CD4-positive, CD25-positive, alpha-beta regulatory T cell (primary cell): ENCODE results near the gene ANXA3. TPM values are rescaled to one million over a fixed set of nuclear protein-coding genes. Genes with fewer than 3 reads are reported as not detected.
"Not testable (repeated sequence)": the region's sequence is repeated elsewhere in the genome, so short reads cannot be mapped to it uniquely, and the experiment has no call there.

Source experiments
- ATAC-seq, 2 donors: fragments of 150-1000 bp; cut with Tn5 transposase; one replicate each; pipeline ENCODE4 v1.10.0; 2021; ENCODE audit warnings: low read depth in 2 of 2, moderate number of reproducible peaks in 2 of 2, moderate library complexity in 1 of 2
- DNase-seq, 3 donors: peaks; one replicate each; pipeline versions ENCODE4 v3.0.0 to v3.0.0-alpha.2; 2012 to 2022; ENCODE audit warnings: mixed read lengths in 1 of 3
- H3K27ac ChIP-seq: one replicate; pipeline ENCODE4 v1.7.0; 2013; ENCODE audit warnings: mild to moderate bottlenecking, low read length; ENCODE audit not compliant: insufficient read depth, poor library complexity, severe bottlenecking
- H3K27me3 ChIP-seq: one replicate; pipeline ENCODE4 v1.7.0; 2013; ENCODE audit warnings: low read length; ENCODE audit not compliant: control insufficient read depth, insufficient read depth
- H3K36me3 ChIP-seq: one replicate; pipeline ENCODE4 v1.7.0; 2013; ENCODE audit warnings: mild to moderate bottlenecking, low read length, moderate library complexity; ENCODE audit not compliant: control insufficient read depth, insufficient read depth
- H3K4me1 ChIP-seq: 2 replicates; pipeline ENCODE4 v1.7.0; 2013; ENCODE audit warnings: mild to moderate bottlenecking, low read length; ENCODE audit not compliant: insufficient read depth, control insufficient read depth, poor library complexity, severe bottlenecking
- H3K4me3 ChIP-seq: one replicate; pipeline ENCODE4 v1.7.0; 2013; ENCODE audit warnings: low read depth, mild to moderate bottlenecking, low read length, moderate library complexity
- H3K9me3 ChIP-seq, 2 experiments: 1 replicate in 1 of 2; 2 replicates in 1 of 2; pipeline ENCODE4 v1.7.0; 2013; ENCODE audit warnings: low read length in 2 of 2, mild to moderate bottlenecking in 1 of 2, moderate library complexity in 1 of 2; ENCODE audit not compliant: control insufficient read depth in 2 of 2
- H3K27ac Mint-ChIP-seq, 3 donors: one replicate each; pipeline ENCODE4 v1.8.0; 2020 to 2022; ENCODE audit warnings: mild to moderate bottlenecking in 3 of 3, mixed read lengths in 3 of 3, moderate library complexity in 2 of 3
- H3K27me3 Mint-ChIP-seq: one replicate; pipeline ENCODE4 v1.8.0; 2022; ENCODE audit warnings: mild to moderate bottlenecking, mixed read lengths
- H3K36me3 Mint-ChIP-seq: one replicate; pipeline ENCODE4 v1.8.0; 2020; ENCODE audit warnings: mixed read lengths
- H3K4me1 Mint-ChIP-seq, 4 donors: one replicate each; pipeline ENCODE4 v1.8.0; 2020 to 2022; ENCODE audit warnings: mixed read lengths in 4 of 4, mild to moderate bottlenecking in 1 of 4
- H3K4me3 Mint-ChIP-seq, 4 donors: one replicate each; pipeline ENCODE4 v1.8.0; 2020 to 2022; ENCODE audit warnings: mild to moderate bottlenecking in 4 of 4, mixed read lengths in 4 of 4, moderate library complexity in 3 of 4
- H3K9me3 Mint-ChIP-seq, 7 donors: one replicate each; pipeline ENCODE4 v1.8.0; 2020 to 2022; ENCODE audit warnings: mixed read lengths in 7 of 7, mild to moderate bottlenecking in 3 of 7, moderate library complexity in 2 of 7
- polyA plus RNA-seq, 4 donors: library from polyadenylated mRNA; unstranded; fragments of 300-500 nt; fragmentation: Illumina TruSeq; gene quantifications; one replicate each; pipeline ENCODE4 v1.2.3, GENCODE V29; 2021
- total RNA-seq: library from RNA; stranded (reverse); gene quantifications from one replicate; pipeline ENCODE4 v1.2.3, GENCODE V29; 2022

The ANXA3 gene
- total and polyA plus RNA-seq, 5 donors from 2014 or later = not detected

DNA sequence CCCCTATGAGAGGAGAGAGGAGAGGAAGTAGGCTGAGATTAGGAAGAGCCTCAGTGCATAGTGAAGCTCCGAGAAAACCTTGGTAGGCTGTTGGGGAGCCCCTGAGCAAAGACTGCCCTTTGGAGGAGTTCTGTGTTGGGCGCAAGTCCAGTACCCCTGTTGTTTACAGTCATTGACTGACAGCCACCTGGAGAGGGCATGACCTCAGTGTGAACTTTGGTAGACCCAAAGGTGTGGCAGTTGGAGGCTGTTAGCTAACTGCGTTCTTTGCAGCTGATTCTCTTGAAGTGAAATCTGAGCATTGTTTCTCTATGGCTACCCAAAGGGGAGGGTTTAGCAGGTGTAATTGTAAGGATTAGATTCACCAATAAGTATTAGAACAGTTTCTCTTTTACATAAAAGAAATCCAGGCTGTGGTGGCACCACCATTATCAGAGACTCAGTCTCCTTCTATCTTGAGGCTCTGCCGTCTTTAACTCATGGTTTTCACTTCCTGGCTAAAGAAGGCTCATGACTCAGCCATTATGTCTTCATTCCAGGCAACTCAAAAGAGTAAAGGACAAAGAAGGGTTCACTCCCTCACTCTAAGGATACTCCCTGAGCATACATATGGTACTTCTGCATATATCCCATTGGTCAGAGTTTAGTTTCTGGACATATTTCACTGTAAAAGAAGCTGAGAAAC lies 33.4 kb downstream of the ANXA3 start:
- Mint-ChIP-seq H3K9me3 (peaks cover 0 to 2% (median 0%) of the 10 kb centered on the region in 7 donors), H3K27me3 (peaks cover 34% of the 10 kb centered on the region), H3K4me1 (no peaks in the 10 kb centered on the region), H3K27ac (no peak overlapping the region), H3K4me3 (no peak overlapping the region), H3K36me3 (no peaks in the 10 kb centered on the region)
- H3K36me3 ChIP-seq = no peaks in the 10 kb centered on the region
- H3K4me1 ChIP-seq = no peaks in the 10 kb centered on the region
- ATAC-seq (no peak), DNase-seq (no peak)
- H3K4me3 ChIP-seq = no peak overlapping the region
- H3K27me3 ChIP-seq = no peaks in the 10 kb centered on the region
- no peak overlapping the region for H3K27ac ChIP-seq
- no peaks in the 10 kb centered on the region for H3K9me3 ChIP-seq

DNA sequence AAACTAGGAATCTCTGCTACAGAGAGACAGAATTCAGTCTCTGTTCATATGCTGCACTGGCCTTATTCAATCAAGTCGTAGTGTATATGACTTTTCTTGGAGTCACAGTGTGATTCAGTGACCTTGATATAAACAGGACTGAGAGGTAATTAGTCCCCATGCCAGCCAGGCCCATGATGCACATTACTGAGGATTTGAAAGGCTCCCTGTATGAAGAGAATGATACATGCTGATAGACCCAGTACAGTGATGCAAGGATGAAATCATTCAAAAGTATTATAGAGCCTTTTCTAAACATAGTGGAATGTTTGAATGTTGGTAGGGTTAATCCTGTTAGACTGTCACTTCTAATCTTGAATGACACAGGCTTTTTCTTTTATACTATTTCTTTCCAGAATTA lies 34.1 kb downstream of the ANXA3 start:
- Histone ChIP-seq H3K36me3 (no peaks in the 10 kb centered on the region), H3K4me3 (no peak overlapping the region), H3K4me1 (no peaks in the 10 kb centered on the region), H3K9me3 (no peaks in the 10 kb centered on the region), H3K27ac (no peak overlapping the region), H3K27me3 (no peaks in the 10 kb centered on the region)
- H3K27me3 Mint-ChIP-seq = peaks cover 34% of the 10 kb centered on the region
- ATAC-seq (no peak), DNase-seq (no peak)
- H3K9me3 Mint-ChIP-seq = peaks cover 0 to 2% (median 0%) of the 10 kb centered on the region in 7 donors
- H3K27ac Mint-ChIP-seq = no peak overlapping the region
- H3K36me3 Mint-ChIP-seq = no peaks in the 10 kb centered on the region
- H3K4me3 Mint-ChIP-seq = no peak overlapping the region
- H3K4me1 Mint-ChIP-seq = no peaks in the 10 kb centered on the region

DNA sequence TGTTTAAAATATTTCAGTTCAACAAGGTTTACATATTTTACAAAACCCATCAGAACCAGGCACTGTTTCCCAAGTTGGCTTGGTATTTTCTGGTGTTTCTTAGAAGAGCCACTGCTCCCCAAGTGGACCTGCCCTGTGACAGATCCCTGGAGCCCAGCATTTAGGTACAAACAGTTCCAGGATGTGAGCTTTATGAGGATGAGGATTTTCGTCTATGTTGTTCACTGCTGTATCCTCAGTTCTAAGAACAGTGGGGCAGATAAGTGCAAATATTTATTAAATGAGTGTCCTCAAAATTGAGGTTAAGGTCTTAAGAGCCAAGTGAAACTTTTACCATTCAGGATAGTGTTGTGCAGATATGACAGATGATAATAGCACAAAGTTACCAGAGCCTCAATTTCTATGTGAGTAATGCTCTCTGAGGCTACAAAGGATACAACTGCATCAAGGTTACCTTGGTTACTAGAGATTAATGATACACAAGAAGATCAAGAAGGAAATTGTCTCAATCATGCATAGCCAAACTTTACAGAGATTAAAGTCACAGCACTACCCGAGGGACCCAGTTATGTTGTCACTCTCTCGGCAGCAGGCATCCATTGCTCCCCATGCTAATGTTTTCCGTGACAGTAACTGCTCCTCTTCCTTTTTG lies 37.5 kb downstream of the ANXA3 start:
- Histone ChIP-seq H3K4me3 (no peak overlapping the region), H3K4me1 (no peaks in the 10 kb centered on the region), H3K27me3 (no peaks in the 10 kb centered on the region), H3K27ac (no peak overlapping the region), H3K9me3 (no peaks in the 10 kb centered on the region), H3K36me3 (no peaks in the 10 kb centered on the region)
- Mint-ChIP-seq H3K4me3 (no peak overlapping the region), H3K27me3 (peaks cover 24% of the 10 kb centered on the region), H3K4me1 (no peaks in the 10 kb centered on the region), H3K27ac (peak overlapping the region in 1 of 3 donors; percentile 35), H3K36me3 (no peaks in the 10 kb centered on the region), H3K9me3 (peaks cover 0 to 1% (median 0%) of the 10 kb centered on the region in 7 donors)
- ATAC-seq (no peak), DNase-seq (no peak)

DNA sequence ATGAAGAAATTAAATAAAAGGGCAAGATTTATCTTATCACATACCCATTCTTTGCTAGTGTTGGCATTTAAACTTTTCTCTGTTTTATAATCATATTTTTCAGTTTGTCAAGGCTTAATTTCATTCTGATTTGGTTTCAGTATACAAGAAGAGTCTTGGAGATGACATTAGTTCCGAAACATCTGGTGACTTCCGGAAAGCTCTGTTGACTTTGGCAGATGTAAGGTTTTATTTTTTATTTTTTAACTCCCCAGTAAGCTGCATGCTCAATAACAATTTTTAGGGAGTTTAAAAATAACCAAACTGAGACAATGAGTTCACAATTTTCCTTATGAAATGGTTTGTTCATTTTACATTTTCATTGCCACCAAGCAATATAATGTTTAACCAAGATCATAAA lies 39.8 kb downstream of the ANXA3 start:
- DNase-seq = no peak
- no peak overlapping the region for H3K4me3 Mint-ChIP-seq
- ATAC-seq = no peak
- Histone ChIP-seq H3K9me3 (no peaks in the 10 kb centered on the region), H3K4me1 (no peaks in the 10 kb centered on the region), H3K27me3 (peaks cover 2% of the 10 kb centered on the region), H3K4me3 (no peak overlapping the region), H3K36me3 (no peaks in the 10 kb centered on the region), H3K27ac (no peak overlapping the region)
- peaks cover 0 to 2% (median 0%) of the 10 kb centered on the region in 7 donors for H3K9me3 Mint-ChIP-seq
- H3K27me3 Mint-ChIP-seq = peaks cover 23% of the 10 kb centered on the region
- H3K36me3 Mint-ChIP-seq = no peaks in the 10 kb centered on the region
- no peak overlapping the region for H3K27ac Mint-ChIP-seq
- no peaks in the 10 kb centered on the region for H3K4me1 Mint-ChIP-seq

DNA sequence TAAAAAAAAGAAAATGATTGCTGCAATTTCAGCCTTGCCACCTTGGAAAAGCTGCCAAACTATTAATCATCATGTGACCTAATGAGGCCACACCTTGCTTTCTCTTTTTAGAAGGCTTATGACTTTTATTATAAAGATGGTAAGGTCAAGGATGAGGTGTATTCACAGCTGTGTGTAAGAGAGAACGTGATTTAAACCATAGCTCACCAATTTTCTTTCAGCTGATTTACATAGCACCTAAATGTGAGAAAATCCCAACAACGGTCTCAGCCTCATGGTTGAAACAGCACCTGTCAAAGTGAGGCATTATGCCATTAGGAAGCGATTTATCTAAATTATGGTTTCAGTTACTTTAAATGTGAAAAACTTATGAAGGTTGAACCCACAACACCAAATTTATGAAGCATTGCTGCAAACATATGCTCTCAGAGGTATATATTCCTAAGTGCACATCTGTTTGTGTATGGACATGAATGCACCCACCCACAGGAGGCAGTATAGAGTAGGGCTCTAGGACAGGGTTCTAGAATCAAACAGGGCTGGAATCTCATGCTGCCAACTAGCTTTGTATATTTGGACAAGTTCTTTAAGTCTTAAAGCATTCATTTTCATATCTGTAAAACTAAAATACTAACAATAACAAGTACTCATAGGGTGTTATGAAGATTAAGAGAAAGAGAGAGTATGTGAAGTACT lies 40.7 kb downstream of the ANXA3 start:
- H3K27ac ChIP-seq = no peak overlapping the region
- no peaks in the 10 kb centered on the region for H3K4me1 Mint-ChIP-seq
- H3K36me3 ChIP-seq = no peaks in the 10 kb centered on the region
- peaks cover 2% of the 10 kb centered on the region for H3K27me3 ChIP-seq
- H3K4me3 ChIP-seq = no peak overlapping the region
- H3K9me3 ChIP-seq = no peaks in the 10 kb centered on the region
- peaks cover 0 to 2% (median 0%) of the 10 kb centered on the region in 7 donors for H3K9me3 Mint-ChIP-seq
- H3K27me3 Mint-ChIP-seq = peaks cover 23% of the 10 kb centered on the region
- H3K27ac Mint-ChIP-seq = no peak overlapping the region
- no peaks in the 10 kb centered on the region for H3K4me1 ChIP-seq
- H3K4me3 Mint-ChIP-seq = no peak overlapping the region
- ATAC-seq (no peak), DNase-seq (peak in 1 of 3 donors; percentile 33)
- H3K36me3 Mint-ChIP-seq = no peaks in the 10 kb centered on the region

DNA sequence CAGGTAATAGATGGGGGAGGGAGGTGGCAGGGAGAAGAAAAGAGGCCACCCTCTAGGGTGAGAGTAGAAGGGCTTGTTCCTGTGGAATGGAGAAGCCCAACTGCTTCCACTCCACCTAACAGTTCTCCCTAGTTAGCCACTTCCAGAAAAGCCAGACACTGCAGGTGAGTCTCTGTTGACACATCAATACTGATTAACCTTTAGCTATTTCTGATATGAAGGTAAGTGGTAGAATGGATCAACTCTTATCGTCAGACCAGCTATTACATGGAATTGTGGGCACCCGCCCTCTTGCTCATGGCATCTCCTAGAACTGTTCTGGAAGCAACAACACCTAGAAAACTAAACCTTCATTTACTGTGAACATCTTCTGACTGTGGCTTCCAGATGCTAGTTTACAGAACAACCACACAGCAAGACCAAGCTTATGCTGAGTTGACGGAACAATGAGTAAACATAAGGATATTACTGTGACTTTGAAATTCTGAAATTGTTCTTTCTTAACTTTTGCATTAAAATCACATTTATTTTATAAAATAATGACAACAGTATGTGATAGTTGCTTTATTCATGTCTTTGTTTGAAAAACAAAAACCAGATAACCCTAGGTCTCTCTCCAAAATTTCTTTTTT lies 44.7 kb downstream of the ANXA3 start:
- Histone ChIP-seq H3K27me3 (peaks cover 2% of the 10 kb centered on the region), H3K4me3 (no peak overlapping the region), H3K9me3 (no peaks in the 10 kb centered on the region), H3K36me3 (no peaks in the 10 kb centered on the region), H3K4me1 (no peaks in the 10 kb centered on the region), H3K27ac (no peak overlapping the region)
- H3K4me1 Mint-ChIP-seq = no peaks in the 10 kb centered on the region
- no peak overlapping the region for H3K4me3 Mint-ChIP-seq
- H3K27me3 Mint-ChIP-seq = peaks cover 21% of the 10 kb centered on the region
- no peaks in the 10 kb centered on the region for H3K36me3 Mint-ChIP-seq
- no peak for DNase-seq
- no peak for ATAC-seq
- no peak overlapping the region for H3K27ac Mint-ChIP-seq
- H3K9me3 Mint-ChIP-seq = peaks cover 0 to 4% (median 0%) of the 10 kb centered on the region in 7 donors

DNA sequence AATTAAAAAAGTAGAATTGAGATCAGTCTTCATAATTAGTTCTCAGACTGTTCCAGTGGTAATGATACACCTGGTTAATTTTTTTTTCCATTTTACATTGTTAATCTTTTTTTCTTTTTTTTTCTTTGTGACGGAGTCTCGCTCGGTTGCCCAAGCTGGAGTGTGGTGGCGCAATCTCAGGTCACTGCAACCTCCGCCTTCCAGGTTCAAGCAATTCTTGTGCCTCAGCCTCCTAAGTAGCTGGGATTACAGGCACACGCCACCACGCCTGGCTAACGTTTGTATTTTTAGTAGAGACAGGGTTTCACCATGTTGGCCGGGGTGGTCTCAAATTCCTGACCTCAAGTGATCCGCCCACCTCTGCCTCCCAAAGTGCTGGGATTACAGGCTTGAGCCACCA lies 46.9 kb downstream of the ANXA3 start:
- H3K27me3 ChIP-seq, H3K4me3 ChIP-seq, H3K4me3 Mint-ChIP-seq, H3K4me1 Mint-ChIP-seq, H3K36me3 ChIP-seq, H3K9me3 ChIP-seq, H3K27ac ChIP-seq, H3K4me1 ChIP-seq, ATAC-seq, H3K27ac Mint-ChIP-seq, H3K36me3 Mint-ChIP-seq, H3K9me3 Mint-ChIP-seq, DNase-seq: not testable (repeated sequence)
- peaks cover 30% of the 10 kb centered on the region for H3K27me3 Mint-ChIP-seq
